ENCODE measurements around the gene PCED1B.

GRCh38 chr12:47273191-47273626, 193.8 kb downstream of the PCED1B start:
- TF ChIP-seq CTCF (optimal IDR thresholded peaks at IDR 0.05 in 1 of 3, IDR thresholded peaks at IDR 0.05 in 1 of 3, conservative IDR thresholded peaks at IDR 0.05 in 1 of 3; ENCODE audit: extremely low read depth in 1 of 3, insufficient read depth in 2 of 3, low read length in 3 of 3) (no peak), EZH2 (IDR thresholded peaks at IDR 0.05; ENCODE audit: low read length) (no peak)

Data from keratinocyte (primary cell).